ENCODE results near the gene SMG9. TPM values are rescaled to one million over a fixed set of nuclear protein-coding genes. Genes with fewer than 3 reads are reported as not detected.

Gene SMG9
- total RNA-seq, 4 donors from 2014 or later: 8.9 to 25.9 (median 17.9) TPM

DNA sequence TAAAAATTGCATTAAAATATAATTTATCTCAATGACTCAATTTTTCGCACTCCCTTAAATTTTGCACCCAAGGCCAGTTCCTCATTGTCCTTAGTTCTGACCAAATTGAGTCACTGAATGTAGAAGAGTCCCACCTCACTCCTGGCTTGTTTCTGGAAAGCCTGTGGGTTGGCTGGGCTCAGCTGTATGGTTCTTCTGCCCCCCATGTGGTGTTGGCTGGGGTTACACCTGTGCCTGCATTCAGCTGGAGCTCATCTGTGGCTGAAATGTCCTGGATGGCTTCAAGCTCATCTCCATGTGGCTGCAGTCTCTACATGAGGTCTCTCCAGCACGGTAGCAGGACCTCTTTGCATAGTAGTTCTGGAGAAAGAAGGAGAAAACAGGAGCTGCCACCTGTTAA is 46.0 kb downstream of the SMG9 start:
- no peak overlapping the region for H3K27ac ChIP-seq
- no peak overlapping the region for H3K4me3 ChIP-seq
- no peaks in the 10 kb centered on the region for H3K4me1 ChIP-seq
- H3K9me3 ChIP-seq: peaks cover 0 to 11% (median 2%) of the 10 kb centered on the region in 3 donors
- no peak for TF ChIP-seq POLR2AphosphoS5 (IDR thresholded peaks at IDR 0.05)
- TF ChIP-seq POLR2A (IDR thresholded peaks at IDR 0.05): no peak
- TF ChIP-seq EP300 (IDR thresholded peaks at IDR 0.05): no peak
- no peak for TF ChIP-seq CTCF (IDR thresholded peaks at IDR 0.05)
- peaks cover 35% of the 10 kb centered on the region for H3K27me3 ChIP-seq
- ATAC-seq: no peak
- H3K36me3 ChIP-seq: no peaks in the 10 kb centered on the region
- 64 to 69% methylated on average over 2 of the region's 2 CpGs for WGBS, 2 donors (ENCODE audit: low coverage in 1 of 2)

- no peak overlapping the region for H3K4me3 ChIP-seq
- no peaks in the 10 kb centered on the region for H3K4me1 ChIP-seq
- TF ChIP-seq CTCF (IDR thresholded peaks at IDR 0.05): no peak
- no peak for TF ChIP-seq POLR2A (IDR thresholded peaks at IDR 0.05)
- TF ChIP-seq POLR2AphosphoS5 (IDR thresholded peaks at IDR 0.05): no peak
- TF ChIP-seq EP300 (IDR thresholded peaks at IDR 0.05): no peak
- no peak overlapping the region for H3K27ac ChIP-seq
- H3K36me3 ChIP-seq: no peaks in the 10 kb centered on the region
- no peak for ATAC-seq
- H3K27me3 ChIP-seq: peaks cover 30% of the 10 kb centered on the region
- peaks cover 0 to 11% (median 2%) of the 10 kb centered on the region in 3 donors for H3K9me3 ChIP-seq
- 77 to 82% methylated on average over 6 to 13 of the region's 13 CpGs for WGBS, 2 donors (ENCODE audit: low coverage in 1 of 2)
These were observed 47.5 kb downstream of the SMG9 start for GRCh38 chr19:43707158-43707712.

DNA sequence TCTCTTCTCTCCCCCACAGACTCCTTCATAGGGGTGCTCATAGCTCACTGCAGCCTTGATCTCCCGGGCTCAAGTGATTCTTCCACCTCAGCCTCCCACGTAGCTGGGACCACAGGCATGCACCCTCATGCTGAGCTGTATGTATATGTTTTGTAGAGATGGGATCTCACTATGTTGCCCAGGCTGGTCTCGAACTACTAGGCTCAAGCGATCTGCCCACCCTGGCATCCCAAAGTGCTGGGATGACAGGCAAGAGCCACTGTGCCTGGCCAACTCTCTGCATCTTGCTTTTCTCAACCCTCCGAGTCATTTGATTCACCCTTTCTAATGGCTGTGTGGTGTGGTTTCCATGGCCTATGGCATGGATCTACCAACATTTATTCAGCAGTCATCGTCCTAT is 49.0 kb downstream of the SMG9 start:
- Histone ChIP-seq H3K4me1 (no peaks in the 10 kb centered on the region), H3K27me3 (peaks cover 29% of the 10 kb centered on the region), H3K9me3 (peaks cover 0 to 11% (median 2%) of the 10 kb centered on the region in 3 donors), H3K27ac (no peak overlapping the region), H3K4me3 (no peak overlapping the region), H3K36me3 (no peaks in the 10 kb centered on the region)
- ATAC-seq: no peak
- TF ChIP-seq POLR2A (IDR thresholded peaks at IDR 0.05) (no peak), EP300 (IDR thresholded peaks at IDR 0.05) (no peak), CTCF (IDR thresholded peaks at IDR 0.05) (no peak), POLR2AphosphoS5 (IDR thresholded peaks at IDR 0.05) (no peak)
- 63 to 84% methylated on average over 4 to 5 of the region's 6 CpGs for WGBS, 2 donors (ENCODE audit: low coverage in 1 of 2)

DNA sequence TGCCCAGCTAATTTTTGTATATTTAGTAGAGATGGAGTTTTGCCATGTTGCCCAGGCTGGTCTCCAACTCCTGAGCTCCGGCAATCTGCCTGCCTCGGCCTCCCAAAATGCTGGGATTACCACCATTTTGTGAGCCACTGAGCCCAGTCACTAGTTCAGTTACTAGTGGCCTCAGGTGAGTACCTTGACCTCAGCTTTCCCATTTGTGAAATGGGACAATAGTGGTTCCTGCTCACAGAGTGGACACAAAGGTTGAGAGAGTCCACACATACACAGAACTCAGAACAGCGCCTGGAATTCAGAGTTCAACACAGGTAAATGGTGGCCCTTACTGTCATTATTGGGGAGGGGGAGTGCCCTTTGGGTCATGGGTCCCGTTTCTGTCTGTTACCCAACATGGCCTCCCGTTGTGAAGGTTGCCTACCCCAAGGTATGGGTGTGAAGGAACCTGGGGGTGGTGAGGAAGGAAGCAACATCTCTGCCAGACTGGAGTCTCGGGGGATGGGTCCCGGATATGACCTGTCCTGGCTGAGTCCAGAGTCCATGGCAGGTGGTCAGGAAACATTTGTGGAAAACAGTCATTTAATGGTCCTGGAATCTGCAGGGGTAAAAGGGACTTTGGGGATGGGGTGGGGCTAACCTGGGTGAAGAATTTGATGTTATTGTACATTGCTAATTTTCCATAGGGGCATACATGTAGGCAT is 50.6 kb downstream of the SMG9 start:
- TF ChIP-seq POLR2AphosphoS5 (IDR thresholded peaks at IDR 0.05) (no peak), CTCF (IDR thresholded peaks at IDR 0.05) (no peak), EP300 (IDR thresholded peaks at IDR 0.05) (no peak), POLR2A (IDR thresholded peaks at IDR 0.05) (no peak)
- H3K27ac ChIP-seq: no peak overlapping the region
- H3K9me3 ChIP-seq: peaks cover 0 to 10% (median 2%) of the 10 kb centered on the region in 3 donors
- H3K27me3 ChIP-seq: peaks cover 34% of the 10 kb centered on the region
- no peak for ATAC-seq
- no peak overlapping the region for H3K4me3 ChIP-seq
- peaks cover 0 to 15% (median 3%) of the 10 kb centered on the region in 3 donors for H3K4me1 ChIP-seq
- WGBS, 2 donors (ENCODE audit: low coverage in 1 of 2): 83 to 84% methylated on average over 2 to 5 of the region's 7 CpGs
- H3K36me3 ChIP-seq: no peaks in the 10 kb centered on the region
